CD1c-positive myeloid dendritic cell (primary cell): ENCODE results near the gene RNPEPL1.

ENCODE experiments used
- DNase-seq: peaks from one replicate; pipeline ENCODE4 v3.0.0-alpha.2; 2016; ENCODE audit errors: extremely low spot score

The RNPEPL1 gene

DNA sequence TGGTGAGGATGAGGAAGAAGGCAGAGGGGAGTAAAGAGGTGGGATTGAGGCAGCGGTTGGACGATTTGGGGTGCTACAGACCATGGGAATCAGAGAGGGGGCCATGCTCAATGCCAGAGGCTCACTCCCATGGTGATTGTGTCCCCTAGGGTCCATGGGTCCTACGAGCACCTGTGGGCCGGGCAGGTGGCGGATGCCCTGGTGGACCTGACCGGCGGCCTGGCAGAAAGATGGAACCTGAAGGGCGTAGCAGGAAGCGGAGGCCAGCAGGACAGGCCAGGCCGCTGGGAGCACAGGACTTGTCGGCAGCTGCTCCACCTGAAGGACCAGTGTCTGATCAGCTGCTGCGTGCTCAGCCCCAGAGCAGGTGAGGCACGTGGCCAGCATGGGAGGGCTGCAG, 23.5 kb downstream of the RNPEPL1 start:
- DNase-seq: no peak

- no peak for DNase-seq
Observed at GRCh38 chr2:240593026-240593702, 24.9 kb downstream of the RNPEPL1 start.

- no peak for DNase-seq
Observed at GRCh38 chr2:240593703-240594451, 25.6 kb downstream of the RNPEPL1 start.

- no peak for DNase-seq
Observed at GRCh38 chr2:240594511-240595380, 26.5 kb downstream of the RNPEPL1 start.

DNA sequence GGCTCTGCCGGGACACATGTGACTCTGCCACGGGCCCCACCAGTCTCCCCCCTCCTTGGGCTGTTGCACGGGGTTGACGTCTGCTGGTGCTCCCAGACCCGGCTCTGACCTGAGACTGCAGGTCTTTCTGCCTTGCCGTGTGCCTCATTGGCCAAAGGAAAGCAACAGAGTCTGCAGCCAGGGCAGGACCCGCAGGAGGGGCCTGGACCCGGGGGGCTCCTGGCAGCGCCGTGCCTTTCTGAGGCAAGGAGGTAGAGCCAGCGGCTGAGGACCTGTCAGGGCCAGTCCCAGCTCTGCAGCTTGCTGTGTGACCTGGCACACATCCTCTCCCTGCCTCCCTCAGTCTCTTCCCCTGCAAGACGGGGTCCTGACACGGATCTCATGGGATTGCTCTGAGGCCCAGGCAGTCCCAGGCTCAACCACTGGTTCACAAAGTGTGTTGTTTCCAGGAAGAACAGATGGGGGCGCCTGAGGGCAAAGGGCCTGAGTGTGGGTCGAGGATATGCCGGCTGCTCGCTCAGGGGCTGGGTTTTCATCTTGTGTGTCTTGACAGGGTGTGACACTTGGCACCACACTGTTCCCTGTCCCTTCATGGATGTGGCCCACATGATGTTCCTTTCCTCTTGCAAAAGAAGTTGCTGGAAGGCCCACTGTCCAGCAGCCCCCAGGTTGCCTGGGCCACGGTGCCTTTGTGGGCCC, 27.2 kb downstream of the RNPEPL1 start:
- DNase-seq: peak; percentile 49

DNA sequence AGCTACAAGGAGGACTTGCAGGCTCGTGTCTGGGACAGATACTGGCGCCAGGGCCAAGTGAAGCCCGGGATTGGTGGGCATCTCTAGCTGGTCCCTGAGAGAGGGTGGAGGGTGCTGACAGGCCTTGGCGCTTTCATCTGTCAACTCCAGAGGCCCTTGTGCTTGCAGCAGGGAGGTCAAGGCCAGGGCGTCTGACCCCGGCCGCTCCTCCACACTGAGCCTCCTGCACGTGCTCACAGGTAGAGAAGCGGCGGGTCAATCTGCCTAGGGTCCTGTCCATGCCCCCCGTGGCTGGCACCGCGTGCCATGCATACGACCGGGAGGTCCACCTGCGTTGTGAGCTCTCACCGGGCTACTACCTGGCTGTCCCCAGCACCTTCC, 27.8 kb downstream of the RNPEPL1 start:
- no peak for DNase-seq

DNA sequence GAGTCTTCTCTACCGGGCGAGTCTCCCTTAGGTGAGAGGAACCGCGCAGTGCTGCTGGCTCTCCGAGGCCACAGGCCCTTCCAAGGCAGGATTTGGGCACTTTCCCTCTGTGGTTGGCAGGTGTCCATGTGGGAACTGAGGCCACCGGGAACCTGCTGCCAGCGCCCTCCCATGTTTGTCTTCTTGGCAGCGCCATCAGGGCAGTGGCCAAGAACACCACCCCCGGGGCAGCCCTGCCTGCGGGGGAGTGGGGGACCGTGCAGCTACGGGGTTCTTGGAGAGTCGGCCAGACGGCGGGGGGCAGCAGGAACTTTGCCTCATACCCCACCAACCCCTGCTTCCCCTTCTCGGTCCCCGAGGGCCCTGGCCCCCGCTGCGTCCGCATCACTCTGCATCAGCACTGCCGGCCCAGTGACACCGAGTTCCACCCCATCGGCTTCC, 28.2 kb downstream of the RNPEPL1 start:
- no peak for DNase-seq

DNA sequence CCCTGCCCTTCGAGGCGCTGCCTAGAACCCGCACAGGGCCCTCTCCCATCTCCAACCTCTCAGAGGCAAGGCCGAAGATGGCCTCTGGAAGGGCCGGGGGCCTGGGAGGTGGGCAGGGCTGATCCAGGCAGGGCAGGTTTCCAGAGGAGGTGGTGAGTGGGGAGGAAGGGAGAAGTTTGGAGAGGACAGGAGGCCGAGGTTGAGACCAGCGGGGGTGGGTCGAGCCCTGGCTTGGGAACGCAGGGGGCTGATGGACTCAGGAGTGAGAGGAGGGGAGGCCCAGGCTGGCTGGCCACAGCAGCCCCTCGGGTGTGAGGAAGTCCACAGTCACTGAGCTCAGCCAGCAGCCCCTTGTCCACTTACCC, 28.8 kb downstream of the RNPEPL1 start:
- no peak for DNase-seq

- no peak for DNase-seq
Observed at GRCh38 chr2:240597419-240598181, 29.3 kb downstream of the RNPEPL1 start.

- no peak for DNase-seq
Observed at GRCh38 chr2:240598311-240598911, 30.1 kb downstream of the RNPEPL1 start.

- DNase-seq: no peak
Observed at GRCh38 chr2:240599141-240599583, 30.9 kb downstream of the RNPEPL1 start.

DNA sequence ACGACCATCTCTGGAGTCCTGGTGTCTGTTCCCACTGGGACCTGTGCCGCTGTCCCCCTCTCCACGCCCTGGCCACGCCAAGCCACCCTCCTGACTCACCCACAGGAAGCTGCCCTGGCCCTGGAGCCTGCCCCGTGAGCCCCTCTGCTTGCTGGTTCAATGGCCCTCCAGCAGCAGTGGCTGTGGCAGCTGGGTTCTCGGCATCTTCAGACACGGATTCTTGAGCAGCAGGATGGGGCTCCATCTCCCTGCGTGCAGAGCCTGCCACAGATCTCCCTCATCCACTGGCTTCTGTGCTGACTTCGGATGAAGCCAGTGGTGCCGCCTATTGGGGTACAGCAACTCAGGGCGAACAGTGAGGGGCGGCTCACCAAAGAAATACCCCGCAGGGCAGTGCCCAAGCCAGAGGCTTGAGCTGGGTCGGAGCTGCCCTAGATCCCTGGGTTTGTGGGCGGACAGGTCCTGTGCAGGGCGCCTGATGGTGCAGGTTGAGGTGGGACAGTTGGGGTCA, 32.2 kb downstream of the RNPEPL1 start:
- DNase-seq: no peak

DNA sequence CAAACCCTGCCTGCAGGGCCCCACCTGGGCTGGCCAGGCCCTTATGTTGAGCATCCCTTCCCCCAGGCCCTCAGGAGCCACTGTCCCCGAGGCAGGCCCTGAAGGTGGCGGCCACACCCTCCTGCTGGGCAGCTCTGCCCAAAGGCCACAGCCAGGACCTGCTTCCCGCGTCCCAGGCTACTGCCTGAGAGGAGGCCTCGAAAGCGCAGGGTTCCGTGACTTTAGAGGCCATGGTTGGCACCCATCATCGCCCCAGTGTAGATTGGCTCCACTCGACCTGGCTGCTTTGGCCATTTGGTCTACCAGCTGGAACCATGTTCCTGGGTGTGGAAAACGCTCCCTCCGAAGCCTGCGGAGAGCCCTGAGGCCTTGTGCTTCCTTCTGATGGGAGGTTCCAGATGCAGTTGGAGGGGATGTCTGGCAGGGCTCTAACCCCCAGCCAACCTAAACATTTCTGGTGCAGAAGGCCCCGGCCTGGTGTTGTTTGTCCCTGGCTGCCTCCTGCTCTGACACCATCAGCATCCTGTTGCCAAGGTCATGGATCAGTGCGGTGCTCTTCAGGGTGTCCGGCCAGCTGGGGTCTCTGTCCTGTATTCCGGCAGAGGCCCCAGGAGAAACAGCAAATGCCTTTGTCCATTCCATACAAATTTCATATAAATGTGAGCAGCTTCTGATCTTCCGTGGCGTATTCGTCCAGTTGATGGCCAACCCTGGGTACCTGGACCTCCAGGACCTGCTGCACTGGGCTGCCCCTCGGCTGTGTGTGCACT, 33.0 kb downstream of the RNPEPL1 start:
- no peak for DNase-seq

DNA sequence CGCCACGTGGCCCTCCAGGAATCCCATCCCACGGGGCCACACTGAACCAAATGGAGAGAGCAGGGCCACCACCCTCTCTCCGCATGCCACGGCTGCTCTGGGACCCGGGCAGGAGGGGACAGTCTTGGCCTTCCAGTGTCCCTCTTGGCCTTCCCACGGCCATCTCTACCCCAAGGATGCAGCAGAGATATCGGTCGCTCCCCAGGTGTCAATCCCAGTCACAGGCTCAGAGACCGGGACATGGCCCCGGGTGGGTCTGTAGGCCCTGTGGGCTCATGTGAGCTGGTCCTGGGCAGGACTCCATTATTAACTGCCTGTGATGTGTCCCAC, 33.5 kb downstream of the RNPEPL1 start:
- DNase-seq: no peak

- no peak for DNase-seq
Observed at GRCh38 chr2:240602266-240603050, 34.2 kb downstream of the RNPEPL1 start.

- no peak for DNase-seq
Observed at GRCh38 chr2:240603081-240603835, 35.0 kb downstream of the RNPEPL1 start.

GRCh38 chr2:240603846-240604245, 35.6 kb downstream of the RNPEPL1 start:
- DNase-seq: no peak

DNA sequence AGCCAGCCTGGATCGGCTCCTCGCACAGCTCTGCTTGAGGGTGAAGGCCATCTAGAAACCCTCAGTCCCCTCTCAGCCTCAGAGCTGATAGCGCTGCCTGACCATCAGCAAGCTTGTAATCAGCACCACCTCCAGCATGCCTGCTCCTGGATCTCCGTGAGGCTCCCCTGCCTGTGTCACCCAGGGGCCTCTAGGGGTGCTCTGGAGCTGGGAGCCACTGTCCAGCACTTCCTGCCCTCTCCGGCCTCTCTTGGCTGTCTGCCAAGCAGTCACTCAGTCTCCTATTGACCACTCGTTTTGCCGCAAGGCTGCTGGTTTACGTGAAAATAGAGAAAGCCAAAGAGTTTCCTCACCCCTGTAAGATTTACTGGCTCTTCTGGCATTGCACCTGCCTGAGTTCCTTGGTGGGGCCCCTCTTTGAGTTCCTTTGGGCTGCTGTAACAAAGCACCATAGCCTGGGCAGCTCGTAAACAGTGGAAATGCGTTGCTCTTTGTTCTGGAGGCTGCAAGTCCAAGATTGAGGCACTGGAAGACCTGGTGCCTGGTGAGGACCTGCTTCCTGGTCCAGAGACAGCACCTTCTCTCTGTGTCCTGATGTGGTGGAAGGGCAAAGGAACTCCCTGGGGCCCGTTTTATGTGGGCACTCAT, 36.1 kb downstream of the RNPEPL1 start:
- peak; percentile 69 for DNase-seq
